Smooth muscle cell of the brain vasculature (primary cell): ENCODE results near the gene DNAJB12.

Experiments used
- DNase-seq: peaks from one replicate; pipeline ENCODE4 v3.0.0-alpha.2; 2012; ENCODE audit warnings: low read depth, low spot score

The DNAJB12 gene

GRCh38 chr10:72295330-72295910 lies 59.3 kb downstream of the DNAJB12 start:
- no peak for DNase-seq

- DNase-seq, result no peak
These were observed 62.5 kb downstream of the DNAJB12 start for GRCh38 chr10:72292223-72292691.

GRCh38 chr10:72291019-72291532 lies 63.6 kb downstream of the DNAJB12 start:
- DNase-seq, result no peak

- no peak for DNase-seq
These were observed 68.7 kb downstream of the DNAJB12 start for GRCh38 chr10:72285972-72286521.

GRCh38 chr10:72283131-72283530 lies 71.6 kb downstream of the DNAJB12 start:
- no peak for DNase-seq
